Panc1 (cell line): ENCODE results near the gene UBE2G1. TPM values are rescaled to one million over a fixed set of nuclear protein-coding genes. Genes with fewer than 3 reads are reported as not detected.

Source experiments
- ATAC-seq: fragments of 200-7000 bp; cut with Tn5 transposase; 2 replicates; pipeline ENCODE4 v1.9.1; 2020; ENCODE audit warnings: mild to moderate bottlenecking, moderate library complexity
- BruUV-seq: library from RNA; stranded (reverse); fragments of 400-500 nt; replicated peaks from 2 replicates; lab custom pipeline; 2021; lab: Mats Ljungman, UMichigan
- CTCF ChIA-PET: fragments of 300-600 bp; sonication (Branson Sonifier 250); formaldehyde crosslinking; loops from one replicate; lab custom pipeline; 2022; ENCODE audit warnings: antibody characterized with exemption; lab: Charles Lee
- POLR2A ChIA-PET: fragments of 300-600 bp; sonication (Branson Sonifier 250); formaldehyde crosslinking; loops from one replicate; lab custom pipeline; 2022; ENCODE audit warnings: antibody characterized with exemption; lab: Charles Lee
- DNase-seq: peaks from one replicate; pipeline ENCODE4 v3.0.0-alpha.2; 2010; ENCODE audit warnings: low read depth, low spot score
- H3K27ac ChIP-seq: 2 replicates; pipeline ENCODE4 v1.5.1; 2011; ENCODE audit warnings: mild to moderate bottlenecking, low read length, inconsistent platforms
- H3K27me3 ChIP-seq: fragments of 200-500 bp; sonication (Bioruptor generic); 2 replicates; pipeline ENCODE4 v1.6.0; 2014; ENCODE audit warnings: low read length, inconsistent platforms; ENCODE audit not compliant: control insufficient read depth, insufficient read depth
- H3K36me3 ChIP-seq: fragments of 200-500 bp; sonication (Bioruptor generic); 2 replicates; pipeline ENCODE4 v1.5.1; 2014; ENCODE audit warnings: inconsistent platforms, mild to moderate bottlenecking, low read length, moderate library complexity; ENCODE audit not compliant: control insufficient read depth, insufficient read depth
- H3K4me1 ChIP-seq: 2 replicates; pipeline ENCODE4 v1.5.1; 2011; ENCODE audit warnings: inconsistent platforms, mild to moderate bottlenecking, low read length, moderate library complexity; ENCODE audit not compliant: control insufficient read depth, insufficient read depth
- H3K4me3 ChIP-seq, 2 experiments: 2 replicates each; pipeline ENCODE4 v1.5.1; 2011 to 2012; ENCODE audit warnings: low read depth in 2 of 2, low read length in 2 of 2, mild to moderate bottlenecking in 2 of 2, inconsistent platforms in 1 of 2, moderate library complexity in 1 of 2
- H3K9me3 ChIP-seq: fragments of 200-500 bp; sonication (Bioruptor generic); 2 replicates; pipeline ENCODE4 v1.5.1; 2014; ENCODE audit warnings: low read depth, mild to moderate bottlenecking, inconsistent platforms, low read length, moderate library complexity; ENCODE audit not compliant: control insufficient read depth, insufficient read depth
- CTCF ChIP-seq: fragments of 450-650 bp; IDR thresholded peaks from 2 replicates; pipeline ENCODE4 v1.5.1; 2017; ENCODE audit warnings: mild to moderate bottlenecking
- POLR2AphosphoS5 ChIP-seq: IDR thresholded peaks from 2 replicates; pipeline ENCODE4 v1.6.1; 2012; ENCODE audit warnings: mild to moderate bottlenecking, low read depth, low read length, moderate library complexity
- SIN3A ChIP-seq: IDR thresholded peaks from 2 replicates; pipeline ENCODE4 v1.6.1; 2012; ENCODE audit warnings: low read depth, mild to moderate bottlenecking, low read length, moderate library complexity, borderline replicate concordance; ENCODE audit not compliant: insufficient read depth
- TCF7L2 ChIP-seq: IDR thresholded peaks from 2 replicates; pipeline ENCODE4 v1.6.1; 2011; ENCODE audit warnings: mild to moderate bottlenecking, low read depth, low read length, inconsistent platforms
- in situ Hi-C: cut with HindIII; loops from 2 replicates; pipeline ENCODE4 v1.10.0; 2016; ENCODE audit warnings: low sequenced_read_pairs, low pct_unique_long_range_greater_than_20kb
- intact Hi-C: fragments of 100-400 bp; cut with micrococcal nuclease; formaldehyde crosslinking; loops from one replicate; pipeline ENCODE4 v1.10.0; 2022; ENCODE audit not compliant: unreplicated experiment
- total RNA-seq: library from RNA; stranded (reverse); gene quantifications from one replicate; pipeline ENCODE4 v1.2.1, GENCODE V29; 2021; ENCODE audit not compliant: unreplicated experiment
- TF ChIP-seq, protein P1 (sequence below), 2 experiments: IDR thresholded peaks; 2 replicates each; pipeline ENCODE4 v1.6.1; 2011 to 2012; ENCODE audit warnings: low read depth in 2 of 2, control low read depth in 1 of 2, low read length in 1 of 2, mild to moderate bottlenecking in 1 of 2, moderate library complexity in 1 of 2; ENCODE audit not compliant: insufficient read depth in 1 of 2

The UBE2G1 gene
- total RNA-seq, 1 experiment from 2014 or later = 119 TPM

DNA sequence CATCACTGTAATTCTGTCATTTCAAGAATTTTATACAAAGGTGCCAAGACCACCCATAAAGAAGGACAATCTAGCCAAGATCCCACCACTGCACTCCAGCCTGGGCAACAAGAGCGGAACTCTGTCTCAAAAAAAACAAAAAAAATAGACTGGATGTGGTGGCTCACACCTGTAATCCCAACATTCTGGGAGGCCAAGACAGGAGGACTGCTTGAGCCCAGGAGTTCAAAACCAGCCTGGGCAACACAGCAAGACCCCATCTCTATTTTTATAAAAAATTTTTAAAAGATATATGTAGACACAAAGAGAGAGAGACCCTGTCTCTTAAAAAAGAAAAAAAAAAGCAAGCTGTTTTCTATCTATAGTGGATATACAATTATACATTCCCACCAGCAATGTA is 8.8 kb downstream of the UBE2G1 start:
- no peak overlapping the region for H3K4me3 ChIP-seq

DNA sequence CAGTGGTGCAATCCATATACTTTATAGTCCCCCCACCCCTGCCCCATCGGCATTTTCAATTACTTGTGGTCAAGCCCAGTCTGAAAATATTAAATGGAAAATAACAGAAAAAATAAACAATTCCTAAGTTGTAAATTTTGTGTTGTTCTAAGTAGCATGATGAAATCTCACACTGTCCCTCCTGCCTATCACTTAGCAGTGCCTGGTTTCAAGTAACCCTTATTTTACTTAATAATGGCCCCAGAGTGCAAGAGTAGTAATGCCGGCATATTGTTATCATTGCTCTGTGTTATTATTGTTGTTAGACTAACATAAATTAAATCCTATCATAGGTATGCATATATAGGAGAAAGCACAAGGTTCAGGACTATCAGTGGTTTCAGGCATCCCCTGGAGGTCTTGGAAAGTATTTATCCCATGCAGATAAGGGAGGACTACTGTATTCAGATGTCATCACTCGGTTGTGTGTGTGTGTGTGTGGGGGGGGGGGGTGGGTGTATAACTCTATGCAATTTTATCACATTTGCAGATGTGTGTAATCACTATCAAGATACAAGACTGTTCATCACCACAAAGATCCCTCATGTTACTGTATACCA is 9.3 kb downstream of the UBE2G1 start:
- TF ChIP-seq CTCF (no peak), SIN3A (no peak)
- TF ChIP-seq, protein P1, sequence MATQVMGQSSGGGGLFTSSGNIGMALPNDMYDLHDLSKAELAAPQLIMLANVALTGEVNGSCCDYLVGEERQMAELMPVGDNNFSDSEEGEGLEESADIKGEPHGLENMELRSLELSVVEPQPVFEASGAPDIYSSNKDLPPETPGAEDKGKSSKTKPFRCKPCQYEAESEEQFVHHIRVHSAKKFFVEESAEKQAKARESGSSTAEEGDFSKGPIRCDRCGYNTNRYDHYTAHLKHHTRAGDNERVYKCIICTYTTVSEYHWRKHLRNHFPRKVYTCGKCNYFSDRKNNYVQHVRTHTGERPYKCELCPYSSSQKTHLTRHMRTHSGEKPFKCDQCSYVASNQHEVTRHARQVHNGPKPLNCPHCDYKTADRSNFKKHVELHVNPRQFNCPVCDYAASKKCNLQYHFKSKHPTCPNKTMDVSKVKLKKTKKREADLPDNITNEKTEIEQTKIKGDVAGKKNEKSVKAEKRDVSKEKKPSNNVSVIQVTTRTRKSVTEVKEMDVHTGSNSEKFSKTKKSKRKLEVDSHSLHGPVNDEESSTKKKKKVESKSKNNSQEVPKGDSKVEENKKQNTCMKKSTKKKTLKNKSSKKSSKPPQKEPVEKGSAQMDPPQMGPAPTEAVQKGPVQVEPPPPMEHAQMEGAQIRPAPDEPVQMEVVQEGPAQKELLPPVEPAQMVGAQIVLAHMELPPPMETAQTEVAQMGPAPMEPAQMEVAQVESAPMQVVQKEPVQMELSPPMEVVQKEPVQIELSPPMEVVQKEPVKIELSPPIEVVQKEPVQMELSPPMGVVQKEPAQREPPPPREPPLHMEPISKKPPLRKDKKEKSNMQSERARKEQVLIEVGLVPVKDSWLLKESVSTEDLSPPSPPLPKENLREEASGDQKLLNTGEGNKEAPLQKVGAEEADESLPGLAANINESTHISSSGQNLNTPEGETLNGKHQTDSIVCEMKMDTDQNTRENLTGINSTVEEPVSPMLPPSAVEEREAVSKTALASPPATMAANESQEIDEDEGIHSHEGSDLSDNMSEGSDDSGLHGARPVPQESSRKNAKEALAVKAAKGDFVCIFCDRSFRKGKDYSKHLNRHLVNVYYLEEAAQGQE (IDR thresholded peaks at IDR 0.05; ENCODE audit: insufficient read depth in 1 of 2, low read depth in 2 of 2, low read length in 1 of 2) = no peak
- BruUV-seq = no TSS peak
- ATAC-seq (no peak), DNase-seq (no peak)
- H3K36me3 ChIP-seq = no peaks in the 10 kb centered on the region; the same call in 1 of the 2 replicates
- ChIA-PET POLR2A (no interaction called here), CTCF (no interaction called here)
- H3K27me3 ChIP-seq = no peaks in the 10 kb centered on the region
- in situ Hi-C loops = no loop called here
- H3K4me3 ChIP-seq = no peak overlapping the region
- intact Hi-C loops = no loop called here
- H3K9me3 ChIP-seq = no peaks in the 10 kb centered on the region
- H3K27ac ChIP-seq = no peak overlapping the region
- peaks cover 11% of the 10 kb centered on the region for H3K4me1 ChIP-seq

More for the DNA sequence above, 8.8 kb downstream of the UBE2G1 start:
- Histone ChIP-seq H3K36me3 (no peaks in the 10 kb centered on the region; the same call in 1 of the 2 replicates), H3K4me1 (peaks cover 11% of the 10 kb centered on the region), H3K9me3 (no peaks in the 10 kb centered on the region), H3K27me3 (no peaks in the 10 kb centered on the region), H3K27ac (no peak overlapping the region)
- BruUV-seq = no TSS peak
- ChIA-PET POLR2A (no interaction called here), CTCF (interaction anchor here (0.5 to 0.8 kb wide), 2 partner anchors 11 to 53 kb away, joined by 5 to 8 read pairs; no protein-coding TSS in a partner anchor)
- DNase-seq = no peak
- ATAC-seq = no peak
- intact Hi-C loops (no loop called here), in situ Hi-C loops (no loop called here)
- TF ChIP-seq POLR2AphosphoS5 = no peak
- no peak for TF ChIP-seq SIN3A
- TF ChIP-seq TCF7L2 = no peak
- TF ChIP-seq, protein P1 (IDR thresholded peaks at IDR 0.05; ENCODE audit: insufficient read depth in 1 of 2, low read depth in 2 of 2, low read length in 1 of 2) = no peak
- no peak for TF ChIP-seq CTCF
